22Rv1 (cell line): ENCODE data around the gene COL27A1.

Experiments
- H3K27ac ChIP-seq: fragments of 450-650 bp; 2 replicates; pipeline ENCODE4 v1.5.1; 2017
- ZFX ChIP-seq: fragments of 450-650 bp; IDR thresholded peaks from 2 replicates; pipeline ENCODE4 v1.6.1; 2017; ENCODE audit warnings: antibody characterized with exemption, borderline replicate concordance
- TF ChIP-seq, protein P1 (sequence below): fragments of 450-650 bp; IDR thresholded peaks from 2 replicates; pipeline ENCODE4 v1.5.1; 2017; ENCODE audit warnings: mild to moderate bottlenecking

The COL27A1 gene

DNA sequence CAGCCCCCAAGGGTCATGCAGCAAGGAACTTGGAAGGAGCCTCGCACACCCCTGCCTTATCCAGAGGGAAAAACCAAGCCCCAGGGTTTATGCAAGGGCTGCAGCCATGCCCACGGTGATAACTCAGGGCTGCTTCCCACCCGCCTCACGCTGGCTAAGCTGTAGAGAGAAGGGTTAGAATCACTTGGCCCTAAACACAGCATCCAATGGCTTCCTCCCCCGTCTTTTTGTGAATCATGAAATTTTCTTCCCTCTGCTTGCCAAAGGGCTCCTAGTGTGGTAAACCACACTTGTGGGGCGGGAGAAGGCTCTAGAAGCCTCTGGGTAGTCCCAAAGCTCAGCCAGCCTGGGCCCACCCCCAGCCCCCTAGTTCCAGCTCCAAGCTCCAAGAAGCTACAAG lies 111.6 kb downstream of the COL27A1 start:
- H3K27ac ChIP-seq = no peak overlapping the region
- TF ChIP-seq, protein P1, sequence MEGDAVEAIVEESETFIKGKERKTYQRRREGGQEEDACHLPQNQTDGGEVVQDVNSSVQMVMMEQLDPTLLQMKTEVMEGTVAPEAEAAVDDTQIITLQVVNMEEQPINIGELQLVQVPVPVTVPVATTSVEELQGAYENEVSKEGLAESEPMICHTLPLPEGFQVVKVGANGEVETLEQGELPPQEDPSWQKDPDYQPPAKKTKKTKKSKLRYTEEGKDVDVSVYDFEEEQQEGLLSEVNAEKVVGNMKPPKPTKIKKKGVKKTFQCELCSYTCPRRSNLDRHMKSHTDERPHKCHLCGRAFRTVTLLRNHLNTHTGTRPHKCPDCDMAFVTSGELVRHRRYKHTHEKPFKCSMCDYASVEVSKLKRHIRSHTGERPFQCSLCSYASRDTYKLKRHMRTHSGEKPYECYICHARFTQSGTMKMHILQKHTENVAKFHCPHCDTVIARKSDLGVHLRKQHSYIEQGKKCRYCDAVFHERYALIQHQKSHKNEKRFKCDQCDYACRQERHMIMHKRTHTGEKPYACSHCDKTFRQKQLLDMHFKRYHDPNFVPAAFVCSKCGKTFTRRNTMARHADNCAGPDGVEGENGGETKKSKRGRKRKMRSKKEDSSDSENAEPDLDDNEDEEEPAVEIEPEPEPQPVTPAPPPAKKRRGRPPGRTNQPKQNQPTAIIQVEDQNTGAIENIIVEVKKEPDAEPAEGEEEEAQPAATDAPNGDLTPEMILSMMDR = no peak
- no peak for TF ChIP-seq ZFX

- no peak overlapping the region for H3K27ac ChIP-seq
- TF ChIP-seq ZFX = no peak
- TF ChIP-seq, protein P1 = no peak
Measured at GRCh38 chr9:114269023-114269422, 113.7 kb downstream of the COL27A1 start.

- TF ChIP-seq, protein P1 = no peak
- no peak for TF ChIP-seq ZFX
- no peak overlapping the region for H3K27ac ChIP-seq
Measured at GRCh38 chr9:114270120-114270975, 115.0 kb downstream of the COL27A1 start.

DNA sequence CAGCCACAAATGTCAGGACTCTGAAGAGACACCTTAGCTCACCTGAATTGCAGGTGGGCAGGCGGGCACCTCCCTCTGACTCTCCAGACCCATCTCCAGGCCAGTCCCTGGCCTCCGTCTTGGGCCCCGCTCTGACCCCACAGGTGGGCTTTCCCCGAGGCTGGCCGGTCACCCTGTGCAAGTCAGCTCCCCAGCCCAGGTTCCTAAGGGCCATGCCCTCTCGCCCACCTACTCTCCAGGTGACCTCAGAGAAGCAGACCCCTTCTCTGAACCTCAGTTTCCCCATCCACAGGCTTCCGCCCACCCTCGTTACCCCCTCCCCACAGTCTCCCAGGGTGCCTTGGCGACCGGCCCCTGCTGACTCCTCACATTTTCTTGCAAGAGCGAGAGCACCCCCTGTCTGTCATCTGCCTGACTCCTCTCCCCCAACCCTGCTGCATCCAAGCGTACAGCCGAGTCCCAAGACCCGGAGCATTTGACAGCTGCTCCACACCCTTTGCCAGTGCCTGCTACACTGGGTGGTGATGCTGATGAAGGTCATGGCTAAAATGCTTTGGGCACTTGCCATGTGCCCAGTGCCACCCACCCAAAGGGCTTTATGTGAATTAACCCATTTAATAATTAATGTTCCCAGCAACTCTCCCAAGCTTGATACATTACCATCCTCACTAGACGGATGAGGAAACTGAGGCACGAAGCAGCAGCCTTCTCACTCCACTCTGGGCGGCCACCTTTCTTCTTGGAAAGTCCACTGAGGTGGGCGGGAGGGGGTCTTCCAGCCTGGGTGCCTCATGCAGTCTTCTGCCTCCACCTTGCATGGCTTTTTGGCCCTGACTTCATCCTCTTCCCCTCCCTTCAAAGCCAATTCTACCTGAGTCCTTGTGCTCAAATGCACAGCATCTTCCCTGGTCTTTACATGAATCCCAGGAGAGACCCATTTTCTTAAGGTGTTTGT lies 116.5 kb downstream of the COL27A1 start:
- H3K27ac ChIP-seq = no peak overlapping the region
- TF ChIP-seq, protein P1 = peak; percentile 74
- TF ChIP-seq ZFX = no peak

- H3K27ac ChIP-seq = no peak overlapping the region
- TF ChIP-seq, protein P1 = no peak
- no peak for TF ChIP-seq ZFX
Measured at GRCh38 chr9:114272739-114273431, 117.5 kb downstream of the COL27A1 start.

- H3K27ac ChIP-seq = no peak overlapping the region
- TF ChIP-seq, protein P1 = no peak
- TF ChIP-seq ZFX = no peak
Measured at GRCh38 chr9:114273461-114273881, 118.1 kb downstream of the COL27A1 start.
